Progenitor cell of endocrine pancreas (in vitro differentiated cells): ENCODE measurements around the gene TACR2. TPM values are rescaled to one million over a fixed set of nuclear protein-coding genes. Genes with fewer than 3 reads are reported as not detected.

ENCODE experiments used
- DNase-seq: peaks from one replicate; pipeline ENCODE4 v3.0.0; 2021; ENCODE audit warnings: low spot score; ENCODE audit not compliant: unreplicated experiment
- H3K27ac Mint-ChIP-seq: 2 replicates; pipeline ENCODE4 v1.8.0; 2021; ENCODE audit warnings: mild to moderate bottlenecking, moderate library complexity, mixed read lengths
- H3K27me3 Mint-ChIP-seq: 2 replicates; pipeline ENCODE4 v1.8.0; 2021; ENCODE audit warnings: mixed read lengths
- H3K36me3 Mint-ChIP-seq: 2 replicates; pipeline ENCODE4 v1.8.0; 2022; ENCODE audit warnings: mixed read lengths; ENCODE audit not compliant: insufficient read depth
- H3K4me1 Mint-ChIP-seq: 2 replicates; pipeline ENCODE4 v1.8.0; 2021; ENCODE audit warnings: low read depth, mixed read lengths
- H3K4me3 Mint-ChIP-seq: 2 replicates; pipeline ENCODE4 v1.8.0; 2021; ENCODE audit warnings: low read depth, mild to moderate bottlenecking, moderate library complexity, mixed read lengths
- H3K9me3 Mint-ChIP-seq: 2 replicates; pipeline ENCODE4 v1.8.0; 2021; ENCODE audit warnings: low read depth, mixed read lengths
- CTCF ChIP-seq: fragments of 200-600 bp; sonication (generic); IDR thresholded peaks from one replicate; pipeline ENCODE4 v1.5.0; 2021; ENCODE audit warnings: antibody characterized with exemption, mild to moderate bottlenecking; ENCODE audit not compliant: unreplicated experiment
- total RNA-seq: library from RNA; stranded (reverse); gene quantifications from 2 replicates; pipeline ENCODE4 v1.2.1, GENCODE V29; 2021

TACR2 gene
- total RNA-seq, 1 donor from 2014 or later: not detected

GRCh38 chr10:69434169-69434568 lies 17.5 kb upstream of the TACR2 start:
- H3K27me3 Mint-ChIP-seq: peaks cover 14% of the 10 kb centered on the region
- H3K4me1 Mint-ChIP-seq: peaks cover 3% of the 10 kb centered on the region
- no peaks in the 10 kb centered on the region for H3K9me3 Mint-ChIP-seq
- no peak overlapping the region for H3K27ac Mint-ChIP-seq
- no peak for DNase-seq
- no peak for TF ChIP-seq CTCF
- H3K4me3 Mint-ChIP-seq: no peak overlapping the region
- no peaks in the 10 kb centered on the region for H3K36me3 Mint-ChIP-seq

- Mint-ChIP-seq H3K4me1 (peaks cover 6% of the 10 kb centered on the region), H3K27me3 (peaks cover 15% of the 10 kb centered on the region), H3K4me3 (no peak overlapping the region), H3K27ac (no peak overlapping the region), H3K9me3 (no peaks in the 10 kb centered on the region), H3K36me3 (no peaks in the 10 kb centered on the region)
- no peak for TF ChIP-seq CTCF
- DNase-seq: no peak
These were observed 11.4 kb upstream of the TACR2 start for GRCh38 chr10:69428165-69428564.

DNA sequence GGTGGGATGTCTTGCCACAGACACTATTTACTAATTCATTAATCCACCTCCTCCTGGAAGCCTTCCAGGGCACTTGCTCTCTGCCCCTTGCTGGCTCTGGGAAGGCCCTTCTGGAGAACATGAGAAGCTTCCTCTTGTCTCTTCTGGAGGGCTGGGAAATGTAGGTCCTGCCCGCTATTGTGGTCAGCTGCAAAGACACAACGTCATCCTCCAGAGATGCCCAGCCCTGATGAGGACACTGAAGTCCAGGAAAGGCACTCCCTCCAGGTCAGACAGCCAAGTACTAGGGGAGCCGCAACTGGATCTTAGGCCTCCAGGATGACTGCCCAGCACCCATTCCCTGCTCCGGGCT lies 9.6 kb upstream of the TACR2 start:
- TF ChIP-seq CTCF: no peak
- Mint-ChIP-seq H3K36me3 (no peaks in the 10 kb centered on the region), H3K4me3 (no peak overlapping the region), H3K27me3 (peaks cover 22% of the 10 kb centered on the region), H3K4me1 (peaks cover 9% of the 10 kb centered on the region), H3K9me3 (no peaks in the 10 kb centered on the region), H3K27ac (no peak overlapping the region)
- no peak for DNase-seq

DNA sequence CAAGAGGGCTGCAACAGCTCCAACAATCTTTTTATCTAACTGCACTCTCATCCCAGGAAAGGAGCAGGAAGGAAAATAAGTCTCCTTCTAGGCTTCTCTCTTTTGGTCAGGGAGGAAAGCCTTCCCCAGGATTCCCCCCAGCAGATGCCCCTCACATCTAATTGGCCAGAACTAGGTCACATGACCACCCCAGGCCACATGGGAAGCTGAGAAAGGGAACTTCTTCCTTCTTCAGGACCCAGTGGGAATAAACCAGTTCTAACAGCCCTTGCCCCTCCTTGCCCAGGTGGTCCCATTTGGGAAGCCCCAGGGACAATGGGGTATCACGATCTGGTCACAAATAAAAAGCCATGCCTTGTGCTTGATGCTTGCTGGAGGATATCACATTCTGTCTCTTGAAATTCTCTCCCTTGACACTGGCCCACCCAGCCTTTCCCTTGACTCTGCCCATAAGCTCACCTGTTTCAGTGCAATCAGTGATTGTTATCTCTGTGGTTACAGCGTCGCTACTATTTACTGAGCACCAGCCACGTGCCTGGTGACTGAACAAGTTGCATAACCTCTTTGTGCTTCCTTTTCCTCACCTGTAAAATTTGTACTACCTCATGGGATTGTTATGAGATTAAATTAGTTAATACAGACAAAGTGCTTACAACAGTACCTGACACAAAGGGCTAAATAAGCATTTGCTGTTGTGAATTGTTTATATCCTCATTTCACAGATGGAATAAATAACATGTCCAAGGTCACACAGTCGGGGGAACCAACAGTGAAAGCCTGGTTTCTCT lies 9.0 kb upstream of the TACR2 start:
- Mint-ChIP-seq H3K36me3 (no peaks in the 10 kb centered on the region), H3K27me3 (peaks cover 22% of the 10 kb centered on the region), H3K4me3 (no peak overlapping the region), H3K4me1 (peaks cover 9% of the 10 kb centered on the region), H3K27ac (no peak overlapping the region), H3K9me3 (no peaks in the 10 kb centered on the region)
- DNase-seq: no peak
- TF ChIP-seq CTCF: no peak

GRCh38 chr10:69425041-69425440 lies 8.3 kb upstream of the TACR2 start:
- no peak for TF ChIP-seq CTCF
- no peaks in the 10 kb centered on the region for H3K9me3 Mint-ChIP-seq

More at GRCh38 chr10:69425041-69425440, 8.3 kb upstream of the TACR2 start:
- Mint-ChIP-seq H3K27ac (no peak overlapping the region), H3K4me3 (no peak overlapping the region), H3K4me1 (peaks cover 9% of the 10 kb centered on the region), H3K27me3 (peaks cover 22% of the 10 kb centered on the region), H3K36me3 (no peaks in the 10 kb centered on the region)
- no peak for DNase-seq
